HTR-8/SVneo (cell line): ENCODE results near the gene ZEB1.

Source experiments
- DNase-seq: peaks from one replicate; pipeline ENCODE4 v3.0.0; 2011; ENCODE audit warnings: low spot score, mixed read lengths; ENCODE audit not compliant: insufficient read length
- FAIRE-seq: peaks from 2 replicates; lab custom pipeline; 2011; peaks lifted over from hg19 to GRCh38; lab: Jason Lieb, UNC

Gene ZEB1

GRCh38 chr10:31318854-31319601 lies at the start of gene ZEB1:
ZEB1 (plus strand) TSS chr10:31319216; CDS start chr10:31319235, 19 bp downstream.
- FAIRE-seq (peak; percentile 91), DNase-seq (peak; percentile 81)

- DNase-seq = no peak
- FAIRE-seq = no peak
Observed at GRCh38 chr10:31270954-31271353, 48.1 kb upstream of the ZEB1 start.

- FAIRE-seq = no peak
Observed at GRCh38 chr10:31272841-31273240, 46.2 kb upstream of the ZEB1 start.

GRCh38 chr10:31273789-31274188 lies 45.2 kb upstream of the ZEB1 start:
- FAIRE-seq (no peak), DNase-seq (no peak)

More at GRCh38 chr10:31272841-31273240, 46.2 kb upstream of the ZEB1 start:
- DNase-seq = no peak

GRCh38 chr10:31274310-31274709 lies 44.7 kb upstream of the ZEB1 start:
- no peak for FAIRE-seq
- DNase-seq = no peak

- DNase-seq (no peak), FAIRE-seq (no peak)
Observed at GRCh38 chr10:31278279-31278941, 40.6 kb upstream of the ZEB1 start.

GRCh38 chr10:31280972-31281371 lies 38.0 kb upstream of the ZEB1 start:
- FAIRE-seq (no peak), DNase-seq (no peak)

GRCh38 chr10:31288001-31288400 lies 31.0 kb upstream of the ZEB1 start:
- no peak for DNase-seq
- FAIRE-seq = no peak

- no peak for FAIRE-seq
- no peak for DNase-seq
Observed at GRCh38 chr10:31288962-31289361, 30.1 kb upstream of the ZEB1 start.

GRCh38 chr10:31290386-31290785 lies 28.6 kb upstream of the ZEB1 start:
- no peak for FAIRE-seq
- DNase-seq = no peak

- FAIRE-seq = no peak
Observed at GRCh38 chr10:31291123-31291522, 27.9 kb upstream of the ZEB1 start.

GRCh38 chr10:31294558-31294957 lies 24.5 kb upstream of the ZEB1 start:
- no peak for FAIRE-seq

More at GRCh38 chr10:31291123-31291522, 27.9 kb upstream of the ZEB1 start:
- no peak for DNase-seq

GRCh38 chr10:31296754-31297153 lies 22.3 kb upstream of the ZEB1 start:
- FAIRE-seq = no peak
- no peak for DNase-seq

More at GRCh38 chr10:31294558-31294957, 24.5 kb upstream of the ZEB1 start:
- DNase-seq = no peak

- FAIRE-seq (no peak), DNase-seq (no peak)
Observed at GRCh38 chr10:31299119-31299518, 19.9 kb upstream of the ZEB1 start.

- no peak for FAIRE-seq
- no peak for DNase-seq
Observed at GRCh38 chr10:31303212-31303611, 15.8 kb upstream of the ZEB1 start.

GRCh38 chr10:31304291-31304970 lies 14.6 kb upstream of the ZEB1 start:
- DNase-seq (no peak), FAIRE-seq (no peak)

- DNase-seq = no peak
- no peak for FAIRE-seq
Observed at GRCh38 chr10:31313396-31313795, 5.6 kb upstream of the ZEB1 start.

GRCh38 chr10:31314256-31315150 lies 4.5 kb upstream of the ZEB1 start:
- no peak for FAIRE-seq
- no peak for DNase-seq

- DNase-seq = no peak
- FAIRE-seq = peak; percentile 77
Observed at GRCh38 chr10:31315453-31315852, 3.6 kb upstream of the ZEB1 start.

- FAIRE-seq = no peak
- no peak for DNase-seq
Observed at GRCh38 chr10:31317171-31317570, 1.8 kb upstream of the ZEB1 start.
